Suprapubic skin (tissue), 3 donors: ENCODE data around the gene KMT2B.

ENCODE experiments used
- EP300 ChIP-seq: sonication (generic); formaldehyde crosslinking; IDR thresholded peaks from one replicate; pipeline ENCODE4 v1.6.1; 2017; ENCODE audit warnings: antibody characterized with exemption
- POLR2A ChIP-seq, 2 donors: fragments of 450-650 bp; IDR thresholded peaks; one replicate each; pipeline ENCODE4 v1.6.1; 2017; ENCODE audit warnings: antibody characterized with exemption in 2 of 2, mild to moderate bottlenecking in 2 of 2, moderate library complexity in 2 of 2
- TF ChIP-seq, protein P1 (sequence below), 2 donors: fragments of 200-600 bp in 1 of 2; fragments of 450-650 bp in 1 of 2; sonication (generic) in 1 of 2; IDR thresholded peaks; one replicate each; pipeline ENCODE4 v1.5.1; 2016 to 2019; ENCODE audit warnings: antibody characterized with exemption in 2 of 2, mild to moderate bottlenecking in 1 of 2, moderate library complexity in 1 of 2

DNA sequence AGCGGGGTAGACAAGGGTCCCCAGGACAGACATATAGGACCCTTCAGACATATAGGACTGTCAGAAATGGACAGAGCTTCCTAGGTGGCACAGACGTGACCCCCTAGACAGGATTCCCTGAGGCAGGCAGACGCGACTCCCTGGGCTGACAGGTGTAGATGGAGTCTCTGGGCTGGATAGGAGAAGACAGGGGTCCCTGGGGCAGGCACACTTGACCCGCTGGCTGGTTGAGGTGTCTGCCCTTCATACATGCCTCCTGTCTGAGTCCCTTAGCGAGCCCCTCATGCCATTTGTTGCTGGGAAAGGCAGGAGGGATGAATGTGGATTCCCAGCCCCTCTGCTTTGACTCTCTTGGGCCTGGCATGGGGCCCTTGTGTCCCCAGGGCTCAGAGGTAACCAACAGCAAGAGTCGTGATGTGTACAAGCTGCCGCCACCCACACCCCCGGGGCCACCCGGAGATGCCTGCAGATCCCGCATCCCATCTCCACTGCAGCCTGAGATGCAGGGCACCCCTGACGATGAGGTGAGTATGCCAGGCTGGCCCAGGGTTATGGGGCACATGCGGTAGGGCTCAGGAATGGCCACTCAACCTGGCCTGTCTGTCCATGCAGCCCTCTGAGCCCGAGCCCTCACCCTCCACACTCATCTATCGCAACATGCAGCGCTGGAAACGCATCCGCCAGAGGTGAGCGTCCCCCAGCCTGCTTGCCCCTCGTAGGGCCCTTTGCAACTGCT is 36.0 kb downstream of the KMT2B start:
- TF ChIP-seq POLR2A (IDR thresholded peaks at IDR 0.05) (no peak), EP300 (no peak)
- TF ChIP-seq, protein P1, sequence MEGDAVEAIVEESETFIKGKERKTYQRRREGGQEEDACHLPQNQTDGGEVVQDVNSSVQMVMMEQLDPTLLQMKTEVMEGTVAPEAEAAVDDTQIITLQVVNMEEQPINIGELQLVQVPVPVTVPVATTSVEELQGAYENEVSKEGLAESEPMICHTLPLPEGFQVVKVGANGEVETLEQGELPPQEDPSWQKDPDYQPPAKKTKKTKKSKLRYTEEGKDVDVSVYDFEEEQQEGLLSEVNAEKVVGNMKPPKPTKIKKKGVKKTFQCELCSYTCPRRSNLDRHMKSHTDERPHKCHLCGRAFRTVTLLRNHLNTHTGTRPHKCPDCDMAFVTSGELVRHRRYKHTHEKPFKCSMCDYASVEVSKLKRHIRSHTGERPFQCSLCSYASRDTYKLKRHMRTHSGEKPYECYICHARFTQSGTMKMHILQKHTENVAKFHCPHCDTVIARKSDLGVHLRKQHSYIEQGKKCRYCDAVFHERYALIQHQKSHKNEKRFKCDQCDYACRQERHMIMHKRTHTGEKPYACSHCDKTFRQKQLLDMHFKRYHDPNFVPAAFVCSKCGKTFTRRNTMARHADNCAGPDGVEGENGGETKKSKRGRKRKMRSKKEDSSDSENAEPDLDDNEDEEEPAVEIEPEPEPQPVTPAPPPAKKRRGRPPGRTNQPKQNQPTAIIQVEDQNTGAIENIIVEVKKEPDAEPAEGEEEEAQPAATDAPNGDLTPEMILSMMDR (IDR thresholded peaks at IDR 0.05): no peak
